ENCODE data around the gene COMMD10. TPM values are rescaled to one million over a fixed set of nuclear protein-coding genes. Genes with fewer than 3 reads are reported as not detected.

Gene COMMD10
- polyA plus RNA-seq, 1 donor (not counting 4 experiments of a cell fraction or from before 2014, with no cell fraction given) = 22.3 TPM

- H3K9me1 ChIP-seq (ENCODE audit: control insufficient read depth, extremely low read depth, insufficient read depth, low read length) = no peaks in the 10 kb centered on the region
- H3K9ac ChIP-seq (ENCODE audit: control insufficient read depth, extremely low read depth, insufficient read depth, low read length) = no peak overlapping the region
- H3K4me3 ChIP-seq (ENCODE audit: control insufficient read depth in 2 of 3, extremely low read depth in 1 of 3, insufficient read depth in 2 of 3, low read depth in 1 of 3, low read length in 3 of 3) = no peak overlapping the region
- H3K27ac ChIP-seq (ENCODE audit: control insufficient read depth, insufficient read depth, low read length) = no peak overlapping the region
- no peaks in the 10 kb centered on the region for H4K20me1 ChIP-seq (ENCODE audit: control insufficient read depth, extremely low read depth, insufficient read depth, low read length)
- no peak for TF ChIP-seq EZH2 (IDR thresholded peaks at IDR 0.05; ENCODE audit: low read length)
- TF ChIP-seq, protein P1, sequence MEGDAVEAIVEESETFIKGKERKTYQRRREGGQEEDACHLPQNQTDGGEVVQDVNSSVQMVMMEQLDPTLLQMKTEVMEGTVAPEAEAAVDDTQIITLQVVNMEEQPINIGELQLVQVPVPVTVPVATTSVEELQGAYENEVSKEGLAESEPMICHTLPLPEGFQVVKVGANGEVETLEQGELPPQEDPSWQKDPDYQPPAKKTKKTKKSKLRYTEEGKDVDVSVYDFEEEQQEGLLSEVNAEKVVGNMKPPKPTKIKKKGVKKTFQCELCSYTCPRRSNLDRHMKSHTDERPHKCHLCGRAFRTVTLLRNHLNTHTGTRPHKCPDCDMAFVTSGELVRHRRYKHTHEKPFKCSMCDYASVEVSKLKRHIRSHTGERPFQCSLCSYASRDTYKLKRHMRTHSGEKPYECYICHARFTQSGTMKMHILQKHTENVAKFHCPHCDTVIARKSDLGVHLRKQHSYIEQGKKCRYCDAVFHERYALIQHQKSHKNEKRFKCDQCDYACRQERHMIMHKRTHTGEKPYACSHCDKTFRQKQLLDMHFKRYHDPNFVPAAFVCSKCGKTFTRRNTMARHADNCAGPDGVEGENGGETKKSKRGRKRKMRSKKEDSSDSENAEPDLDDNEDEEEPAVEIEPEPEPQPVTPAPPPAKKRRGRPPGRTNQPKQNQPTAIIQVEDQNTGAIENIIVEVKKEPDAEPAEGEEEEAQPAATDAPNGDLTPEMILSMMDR (optimal IDR thresholded peaks at IDR 0.05 in 1 of 3, IDR thresholded peaks at IDR 0.05 in 1 of 3, conservative IDR thresholded peaks at IDR 0.05 in 1 of 3; ENCODE audit: extremely low read depth in 1 of 3, insufficient read depth in 2 of 3, low read length in 3 of 3) = no peak
- H3K79me2 ChIP-seq (ENCODE audit: control insufficient read depth, insufficient read depth, low read length) = no peaks in the 10 kb centered on the region
- dilution Hi-C loops (cut with MboI; ENCODE audit: extremely low pct_ligation_motif_present, low sequenced_read_pairs) = no loop called here
- no peak for DNase-seq (ENCODE audit: low read depth, low spot score)
- no peaks in the 10 kb centered on the region for H3K27me3 ChIP-seq (ENCODE audit: control insufficient read depth, extremely low read depth, insufficient read depth, low read length)
- no peak overlapping the region for H3K4me2 ChIP-seq (ENCODE audit: control insufficient read depth, extremely low read depth, insufficient read depth, low read depth, low read length)
- H3K36me3 ChIP-seq (ENCODE audit: control insufficient read depth in 2 of 2, extremely low read depth in 1 of 2, insufficient read depth in 2 of 2, low read length in 2 of 2) = no peaks in the 10 kb centered on the region
- no peaks in the 10 kb centered on the region for H3K9me3 ChIP-seq (ENCODE audit: control insufficient read depth, low read depth, low read length)
- H2AFZ ChIP-seq (ENCODE audit: control insufficient read depth, low read length) = no peak overlapping the region
- H3K4me1 ChIP-seq (ENCODE audit: control insufficient read depth, extremely low read depth, insufficient read depth, low read length) = no peaks in the 10 kb centered on the region
- FAIRE-seq = no peak
Observed at GRCh38 chr5:116153687-116154174, 68.9 kb downstream of the COMMD10 start.

DNA sequence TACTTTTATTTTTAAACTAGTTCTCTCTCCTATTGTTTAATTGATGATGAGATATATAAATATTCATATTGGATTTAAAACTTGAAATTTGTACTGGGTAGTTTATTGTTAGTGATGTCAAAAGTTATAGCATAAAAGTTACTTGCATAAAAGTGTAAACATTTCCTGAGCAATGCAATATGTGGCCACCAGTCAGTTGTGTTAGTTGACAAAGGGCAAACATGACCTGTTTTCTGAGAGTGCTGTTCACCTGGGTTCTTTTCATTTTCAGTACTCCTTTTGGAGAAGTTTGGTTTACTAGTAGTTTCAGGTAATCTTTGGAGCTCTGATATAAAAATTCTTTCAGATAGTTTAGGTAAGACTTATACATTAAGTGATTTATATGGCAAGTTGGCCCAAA, 69.4 kb downstream of the COMMD10 start:
- no peak for FAIRE-seq
- H3K9ac ChIP-seq (ENCODE audit: control insufficient read depth, extremely low read depth, insufficient read depth, low read length) = no peak overlapping the region
- H3K79me2 ChIP-seq (ENCODE audit: control insufficient read depth, insufficient read depth, low read length) = no peaks in the 10 kb centered on the region
- TF ChIP-seq, protein P1 (optimal IDR thresholded peaks at IDR 0.05 in 1 of 3, IDR thresholded peaks at IDR 0.05 in 1 of 3, conservative IDR thresholded peaks at IDR 0.05 in 1 of 3; ENCODE audit: extremely low read depth in 1 of 3, insufficient read depth in 2 of 3, low read length in 3 of 3) = no peak
- TF ChIP-seq EZH2 (IDR thresholded peaks at IDR 0.05; ENCODE audit: low read length) = no peak
- H3K27me3 ChIP-seq (ENCODE audit: control insufficient read depth, extremely low read depth, insufficient read depth, low read length) = no peaks in the 10 kb centered on the region
- no peak for DNase-seq (ENCODE audit: low read depth, low spot score)
- no peaks in the 10 kb centered on the region for H4K20me1 ChIP-seq (ENCODE audit: control insufficient read depth, extremely low read depth, insufficient read depth, low read length)
- H3K27ac ChIP-seq (ENCODE audit: control insufficient read depth, insufficient read depth, low read length) = no peak overlapping the region
- no peak overlapping the region for H3K4me2 ChIP-seq (ENCODE audit: control insufficient read depth, extremely low read depth, insufficient read depth, low read depth, low read length)
- dilution Hi-C loops (cut with MboI; ENCODE audit: extremely low pct_ligation_motif_present, low sequenced_read_pairs) = no loop called here
- no peaks in the 10 kb centered on the region for H3K36me3 ChIP-seq (ENCODE audit: control insufficient read depth in 2 of 2, extremely low read depth in 1 of 2, insufficient read depth in 2 of 2, low read length in 2 of 2)
- no peaks in the 10 kb centered on the region for H3K9me1 ChIP-seq (ENCODE audit: control insufficient read depth, extremely low read depth, insufficient read depth, low read length)
- H3K4me3 ChIP-seq (ENCODE audit: control insufficient read depth in 2 of 3, extremely low read depth in 1 of 3, insufficient read depth in 2 of 3, low read depth in 1 of 3, low read length in 3 of 3) = no peak overlapping the region
- no peaks in the 10 kb centered on the region for H3K4me1 ChIP-seq (ENCODE audit: control insufficient read depth, extremely low read depth, insufficient read depth, low read length)
- H3K9me3 ChIP-seq (ENCODE audit: control insufficient read depth, low read depth, low read length) = no peaks in the 10 kb centered on the region
- no peak overlapping the region for H2AFZ ChIP-seq (ENCODE audit: control insufficient read depth, low read length)
